Stomach (tissue), 4 donors: ENCODE results near the gene TXNDC2.

Experiments
- CTCF ChIP-seq, 7 experiments: fragments of 450-650 bp in 4 of 7; fragments of 200-600 bp in 3 of 7; sonication (generic) in 3 of 7; IDR thresholded peaks; one replicate each; pipeline ENCODE4 v1.5.1; 2016 to 2019; ENCODE audit warnings: antibody characterized with exemption in 7 of 7, control low read depth in 2 of 7, mild to moderate bottlenecking in 1 of 7
- POLR2A ChIP-seq, 4 donors: fragments of 450-650 bp; IDR thresholded peaks; one replicate each; pipeline ENCODE4 v1.6.1; 2016; ENCODE audit warnings: antibody characterized with exemption in 4 of 4, control low read depth in 2 of 4, mild to moderate bottlenecking in 1 of 4, moderate library complexity in 1 of 4
- POLR2AphosphoS5 ChIP-seq, 3 donors: sonication (generic); formaldehyde crosslinking; IDR thresholded peaks; one replicate each; pipeline ENCODE4 v1.6.1; 2016; ENCODE audit warnings: antibody characterized with exemption in 3 of 3

GRCh38 chr18:9878783-9879242 is 7.0 kb upstream of the TXNDC2 start:
- TF ChIP-seq CTCF (IDR thresholded peaks at IDR 0.05) (no peak), POLR2A (IDR thresholded peaks at IDR 0.05) (no peak), POLR2AphosphoS5 (IDR thresholded peaks at IDR 0.05) (no peak)
